Pancreas (tissue), 10 donors: ENCODE data around the gene ZNF547. TPM values are rescaled to one million over a fixed set of nuclear protein-coding genes. Genes with fewer than 3 reads are reported as not detected.

Experiments used
- ATAC-seq, 4 donors: fragments of 200-7000 bp; cut with Tn5 transposase; one replicate each; pipeline versions ENCODE4 v1.8.0 to v1.9.1; 2020; ENCODE audit warnings: mild to moderate bottlenecking in 4 of 4, moderate library complexity in 4 of 4
- DNase-seq, 6 donors: peaks; one replicate each; pipeline ENCODE4 v3.0.0-alpha.2; 2020
- FAIRE-seq: peaks from 2 replicates; lab custom pipeline; 2012; peaks lifted over from hg19 to GRCh38; lab: Jason Lieb, UNC
- H3K27ac ChIP-seq, 4 donors: fragments of 200-600 bp; sonication (generic); 1 replicate in 3 of 4; 2 replicates in 1 of 4; pipeline versions ENCODE4 v1.5.0 to v1.8.0; 2020
- H3K27me3 ChIP-seq, 4 donors: fragments of 200-600 bp; one replicate each; pipeline ENCODE4 v1.8.0; 2021
- H3K36me3 ChIP-seq, 3 donors: fragments of 200-600 bp; sonication (generic) in 1 of 3; one replicate each; pipeline versions ENCODE4 v1.5.0 to v1.8.0; 2020 to 2021
- H3K4me1 ChIP-seq, 3 donors: fragments of 200-600 bp; one replicate each; pipeline ENCODE4 v1.8.0; 2021
- H3K4me3 ChIP-seq, 4 donors: fragments of 200-600 bp; sonication (generic) in 2 of 4; one replicate each; pipeline versions ENCODE4 v1.5.0 to v1.8.0; 2020 to 2021
- H3K9me3 ChIP-seq, 4 donors: fragments of 200-600 bp; one replicate each; pipeline ENCODE4 v1.8.0; 2021
- CTCF ChIP-seq, 4 donors: fragments of 200-600 bp; sonication (generic) in 3 of 4; IDR thresholded peaks; one replicate each; pipeline versions ENCODE4 v1.5.0 to v1.8.0; 2021; ENCODE audit warnings: antibody characterized with exemption in 4 of 4
- WGBS, 2 donors: extraction: QIAGEN DNeasy Blood & Tissue Kit; methylation state at CpG; one replicate each; pipeline ENCODE4 v1.1.7; 2013; 5-methylcytosine and 5-hydroxymethylcytosine counted together
- intact Hi-C, 3 donors: fragments of 100-400 bp; cut with DNase I; formaldehyde crosslinking; loops; one replicate each; pipeline versions ENCODE4 v1.11.1 to v1.14.2; 2022
- polyA plus RNA-seq, 2 donors: library from polyadenylated mRNA; stranded (reverse); fragments of 200-250 nt; gene quantifications; one replicate each; pipeline ENCODE4 v1.2.3, GENCODE V29; 2013
- total RNA-seq, 6 donors: library from RNA; stranded (reverse); fragmentation: NEBNext Ultra II Directional in 4 of 6; extraction: Animal tissue kit (Norgen Biotek cat#: 25700) in 4 of 6; gene quantifications; one replicate each; pipeline versions ENCODE4 v1.2.1 to v1.2.4, GENCODE V29; 2021 to 2023
- donor health status: healthy with polysubstance abuse.
- donor health status: DM: no; HTN: no; CAD: no; lungs with moderate emphysema.
- donor health status: DM: no; HTN: no; CAD: no.
- donor health status: control.
- donor health status: control.
- donor health status: Bipolar disorder and iron deficiency.
- donor health status: DM: yes; HTN: yes; CAD: no.
- donor health status: DM: no; HTN: no; CAD: no.
- donor health status: DM: no; HTN: no; CAD: no.
- donor health status: DM: yes; HTN: yes; CAD: no.

The ZNF547 gene
- total and polyA plus RNA-seq, 8 donors: 0.60 to 4.1 (median 1.3) TPM

GRCh38 chr19:57389730-57390598 lies 26.6 kb downstream of the ZNF547 start, which contains the start of gene ZNF548:
TSS of gene ZNF548 (plus strand) at chr19:57389854. CDS start at chr19:57390100, 246 bp downstream.
- FAIRE-seq (no peak), ATAC-seq (peak; percentile 99 to 100 (median 100)), DNase-seq (peak; percentile 89 to 96 (median 91))
- no peak for TF ChIP-seq CTCF (IDR thresholded peaks at IDR 0.05)
- Histone ChIP-seq H3K4me1 (peaks cover 0 to 6% (median 5%) of the 10 kb centered on the region in 3 donors), H3K36me3 (no peaks in the 10 kb centered on the region), H3K9me3 (no peaks in the 10 kb centered on the region), H3K27me3 (no peaks in the 10 kb centered on the region), H3K27ac (peak within 1 kb of the TSS; percentile 56 to 84 (median 75)), H3K4me3 (peak within 1 kb of the TSS; percentile 57 to 91 (median 85))
- intact Hi-C loops: no loop called here
- WGBS, 2 donors: 1% methylated on average over 50 of the region's 50 CpGs

- Histone ChIP-seq H3K27me3 (no peaks in the 10 kb centered on the region), H3K36me3 (peaks cover 0 to 30% (median 16%) of the 10 kb centered on the region in 3 donors), H3K4me1 (peaks cover 0 to 5% (median 0%) of the 10 kb centered on the region in 3 donors), H3K9me3 (no peaks in the 10 kb centered on the region), H3K4me3 (no peak overlapping the region), H3K27ac (no peak overlapping the region)
- 85% methylated on average over 5 of the region's 5 CpGs for WGBS, 2 donors
- FAIRE-seq: no peak
- no peak for DNase-seq
- intact Hi-C loops: no loop called here
- no peak for ATAC-seq
- no peak for TF ChIP-seq CTCF (IDR thresholded peaks at IDR 0.05)
These were observed 32.4 kb downstream of the ZNF547 start for GRCh38 chr19:57395710-57396109.

GRCh38 chr19:57398868-57399267 lies 35.5 kb downstream of the ZNF547 start:
- no peak for ATAC-seq
- Histone ChIP-seq H3K4me1 (no peaks in the 10 kb centered on the region), H3K36me3 (peaks cover 0 to 30% (median 16%) of the 10 kb centered on the region in 3 donors), H3K27me3 (no peaks in the 10 kb centered on the region), H3K27ac (no peak overlapping the region), H3K9me3 (no peaks in the 10 kb centered on the region), H3K4me3 (no peak overlapping the region)
- no peak for FAIRE-seq
- intact Hi-C loops: no loop called here
- DNase-seq: no peak
- 98% methylated on average over 5 of the region's 5 CpGs for WGBS, 2 donors
- TF ChIP-seq CTCF (IDR thresholded peaks at IDR 0.05): no peak

GRCh38 chr19:57403737-57404563 lies 40.6 kb downstream of the ZNF547 start:
- no peak for TF ChIP-seq CTCF (IDR thresholded peaks at IDR 0.05)
- 88% methylated on average over 9 of the region's 9 CpGs for WGBS, 2 donors
- ATAC-seq (no peak), FAIRE-seq (no peak), DNase-seq (no peak)
- H3K27ac ChIP-seq: no peak overlapping the region
- H3K36me3 ChIP-seq: peaks cover 0 to 7% (median 5%) of the 10 kb centered on the region in 3 donors
- no peaks in the 10 kb centered on the region for H3K4me1 ChIP-seq
- no peak overlapping the region for H3K4me3 ChIP-seq
- H3K9me3 ChIP-seq: no peaks in the 10 kb centered on the region
- intact Hi-C loops: no loop called here
- H3K27me3 ChIP-seq: no peaks in the 10 kb centered on the region
